Stimulated activated CD8-positive, alpha-beta memory T cell treated with anti-CD3 and anti-CD28 coated beads, Interleukin-4, amount 100 ng/mL, for 48 hours (primary cell): ENCODE measurements around the gene ANLN.
"Not testable (repeated sequence)": the region's sequence is repeated elsewhere in the genome, so short reads cannot be mapped to it uniquely, and the experiment has no call there.

ENCODE experiments used
- DNase-seq: peaks from one replicate; pipeline ENCODE4 v3.0.0-alpha.2; 2020

ANLN gene

DNA sequence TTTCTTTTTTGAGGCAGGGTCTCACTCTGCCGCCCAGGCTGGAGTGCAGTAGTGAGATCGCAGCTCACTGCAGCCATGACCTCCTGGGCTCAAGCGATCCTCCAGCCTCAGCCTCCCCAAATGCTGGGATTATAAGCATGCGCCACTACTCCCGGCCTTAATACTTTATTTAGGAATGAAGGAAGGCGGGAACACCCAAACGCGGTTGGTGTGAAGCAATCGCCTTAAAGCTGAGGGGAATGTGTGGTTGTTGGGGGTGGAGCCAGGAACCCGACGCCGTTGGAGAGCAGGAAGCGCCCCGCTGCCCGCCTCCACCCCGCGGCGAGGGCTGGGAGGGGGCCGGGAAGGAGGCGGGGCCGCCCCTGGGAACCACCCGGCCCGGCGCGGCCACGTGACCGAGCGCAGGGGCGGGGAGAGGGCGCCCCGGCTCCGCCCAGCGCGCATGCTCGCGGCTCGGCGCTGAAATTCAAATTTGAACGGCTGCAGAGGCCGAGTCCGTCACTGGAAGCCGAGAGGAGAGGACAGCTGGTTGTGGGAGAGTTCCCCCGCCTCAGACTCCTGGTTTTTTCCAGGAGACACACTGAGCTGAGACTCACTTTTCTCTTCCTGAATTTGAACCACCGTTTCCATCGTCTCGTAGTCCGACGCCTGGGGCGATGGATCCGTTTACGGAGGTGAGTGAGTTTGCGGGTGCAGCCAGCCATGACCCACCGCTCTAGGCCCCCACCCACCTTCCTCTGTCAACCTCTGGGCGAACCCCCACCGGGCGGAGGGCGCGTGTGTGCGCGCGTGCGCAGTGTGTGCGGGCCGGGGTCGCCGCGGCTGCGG is at the start of gene ANLN:
Gene ANLN, plus strand, starts transcription at position 492 of the 828 bp plus-strand sequence. Its CDS starts 165 bp downstream, at position 657.
- DNase-seq, result peak; percentile 89

DNA sequence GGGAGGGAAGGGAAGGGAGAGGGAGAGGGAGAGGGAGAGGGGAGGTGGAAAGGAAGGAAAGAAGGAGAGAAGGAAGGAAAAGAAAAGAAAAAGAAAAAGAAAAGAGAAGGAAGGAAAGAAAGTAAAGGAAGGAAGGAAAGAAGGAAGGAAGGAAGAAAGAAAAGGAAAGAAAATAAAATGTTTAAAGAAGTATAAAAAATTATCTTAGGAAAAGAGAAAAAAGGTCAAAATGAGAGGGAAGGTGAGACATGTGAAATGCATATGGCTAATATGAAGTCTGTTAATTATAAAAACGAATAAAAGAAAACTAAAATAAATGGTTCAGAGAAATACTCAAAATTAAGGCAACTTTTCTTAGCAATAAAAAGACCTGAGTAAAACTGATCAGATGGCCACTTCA is 46.1 kb upstream of the ANLN start:
- DNase-seq, result no peak

DNA sequence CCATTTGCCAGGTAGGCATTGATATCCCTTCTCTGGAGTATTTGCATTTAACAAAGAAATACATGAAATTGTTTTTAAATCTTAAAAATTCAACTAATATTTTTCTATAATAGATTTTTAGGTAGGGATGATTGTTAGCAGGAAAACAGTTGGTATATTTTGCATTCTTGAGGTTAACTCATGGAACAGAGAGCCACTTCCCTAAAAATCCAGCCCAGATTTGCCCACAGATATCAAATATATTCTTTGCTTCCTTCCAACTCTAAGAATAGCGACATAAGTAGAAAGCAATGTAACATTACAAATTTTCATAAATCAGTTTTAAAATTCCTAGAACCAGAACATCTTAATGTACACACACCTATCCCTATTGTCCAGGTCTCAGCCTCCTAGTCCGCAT is 45.0 kb upstream of the ANLN start:
- DNase-seq, result no peak

DNA sequence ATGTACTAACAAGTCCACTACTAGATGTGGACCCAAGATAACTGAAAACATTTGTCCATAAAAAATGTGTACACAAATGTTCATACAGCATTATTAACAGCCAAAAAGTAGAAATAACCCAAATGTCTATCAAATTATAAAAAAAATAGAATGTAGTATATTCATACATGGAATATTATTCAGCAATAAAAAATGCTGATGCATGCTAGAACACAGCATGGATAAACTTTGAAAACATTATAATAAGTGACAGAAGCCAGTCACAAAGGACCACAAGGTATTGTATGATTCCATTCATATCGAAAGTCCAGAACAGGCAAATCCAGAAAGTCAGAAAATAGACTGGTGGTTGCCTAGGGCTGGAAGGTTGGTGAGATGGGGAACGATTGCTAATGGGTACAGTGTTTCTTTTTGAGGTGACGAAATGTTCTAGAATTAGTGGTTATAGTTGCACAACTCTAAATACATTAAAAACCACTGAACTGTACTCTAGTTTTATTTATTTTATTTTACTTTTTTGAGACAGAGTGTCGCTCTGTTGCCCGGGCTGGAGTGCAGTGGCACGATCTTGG is 43.3 kb upstream of the ANLN start:
- DNase-seq, result no peak

DNA sequence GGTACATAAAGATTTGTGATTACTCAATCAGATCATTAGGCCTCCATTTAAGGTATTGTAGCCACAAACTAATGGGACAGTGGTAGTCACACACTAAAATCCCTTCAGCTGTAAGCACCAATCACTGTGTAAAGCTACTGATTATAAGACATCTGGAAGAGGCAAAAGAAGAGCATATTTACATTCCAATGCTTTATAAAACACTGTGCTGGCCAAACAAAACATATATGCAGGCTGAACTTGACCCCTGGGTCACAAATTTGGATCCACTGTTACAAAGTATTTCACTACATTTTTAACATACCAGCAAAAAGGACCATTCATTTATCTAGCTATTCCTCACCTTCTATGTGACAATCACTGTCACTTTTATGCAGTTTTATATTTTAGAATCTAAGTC is 41.4 kb upstream of the ANLN start:
- DNase-seq, result no peak

DNA sequence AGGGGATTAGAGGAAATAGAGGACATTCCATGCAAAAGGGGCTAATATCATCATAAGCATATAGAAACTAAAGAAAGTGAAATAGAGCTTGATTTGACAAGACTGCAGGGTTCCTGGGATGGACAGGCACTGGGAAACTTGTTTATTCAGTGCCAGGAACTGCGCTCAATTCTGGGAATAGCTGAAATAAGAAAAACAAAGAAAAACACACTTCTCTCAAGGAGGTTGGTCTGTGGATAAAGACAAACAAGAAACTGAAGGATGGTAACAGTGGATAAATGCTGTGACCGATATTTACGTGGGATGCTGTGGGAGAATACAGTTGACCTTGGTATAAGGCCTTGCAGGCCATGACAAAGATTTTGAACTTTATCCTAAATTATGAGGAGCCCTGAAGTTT is 40.9 kb upstream of the ANLN start:
- DNase-seq, result no peak

DNA sequence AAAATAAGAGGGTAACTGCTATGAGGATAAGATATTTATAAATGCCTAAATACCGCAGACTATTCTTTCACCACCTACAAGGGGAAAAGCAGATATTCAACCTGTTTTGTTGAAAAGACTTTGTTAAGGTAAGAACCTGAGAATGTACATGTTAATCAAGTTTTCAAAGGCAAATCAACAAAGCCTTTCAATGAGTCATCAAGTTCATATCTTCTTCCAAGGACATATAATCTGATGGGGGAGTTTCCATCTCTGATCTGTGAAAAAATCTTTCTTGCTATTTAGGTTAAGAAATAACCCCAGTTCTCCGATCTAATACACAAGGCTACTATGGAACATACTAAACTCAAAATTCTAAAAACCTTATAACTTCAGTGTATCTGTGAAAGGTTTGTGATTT is 40.0 kb upstream of the ANLN start:
- no peak for DNase-seq

- DNase-seq, result no peak
Observed at GRCh38 chr7:36355490-36355889, 34.2 kb upstream of the ANLN start.

- DNase-seq, result no peak
Observed at GRCh38 chr7:36357054-36357453, 32.6 kb upstream of the ANLN start.

DNA sequence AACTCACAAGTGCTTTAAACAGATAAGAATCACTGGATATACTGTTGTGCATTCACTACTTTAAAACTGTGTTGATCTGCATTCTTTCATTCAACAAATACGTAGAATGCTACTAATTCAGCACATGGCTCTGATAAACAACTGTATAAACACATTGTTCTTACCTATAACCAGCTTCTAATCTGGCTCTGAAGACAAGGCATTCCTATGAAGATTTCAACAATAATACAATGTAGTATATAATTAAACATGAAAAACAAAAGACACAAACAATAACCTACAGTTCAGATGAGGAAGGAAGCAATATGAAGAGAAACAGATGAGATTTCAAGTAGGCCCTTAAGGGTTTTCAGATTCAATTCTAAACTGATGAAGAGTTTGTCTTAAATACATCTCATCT is 31.1 kb upstream of the ANLN start:
- no peak for DNase-seq

DNA sequence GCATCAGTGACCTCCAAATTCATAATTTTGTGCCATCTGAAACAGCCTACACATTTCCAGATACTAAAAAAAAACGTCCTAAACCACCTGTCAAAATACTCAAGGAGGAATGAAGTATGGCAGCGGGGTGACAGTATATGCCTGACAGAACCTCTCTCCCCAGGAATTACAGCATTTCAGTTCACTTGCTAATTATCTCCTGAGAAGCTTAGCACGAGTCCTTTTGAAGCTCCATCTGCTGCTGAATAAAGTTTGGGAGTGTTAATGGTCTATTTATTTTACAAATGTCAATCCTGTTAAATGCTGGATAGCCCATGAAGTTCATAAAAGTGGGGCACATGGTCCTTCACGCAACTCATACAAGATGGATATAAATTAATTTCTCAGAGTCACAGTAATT is 29.4 kb upstream of the ANLN start:
- DNase-seq, result no peak

- DNase-seq, result no peak
Observed at GRCh38 chr7:36361227-36361626, 28.4 kb upstream of the ANLN start.

GRCh38 chr7:36363515-36363914 is 26.1 kb upstream of the ANLN start:
- no peak for DNase-seq

- DNase-seq, result no peak
Observed at GRCh38 chr7:36366005-36366717, 23.5 kb upstream of the ANLN start.

DNA sequence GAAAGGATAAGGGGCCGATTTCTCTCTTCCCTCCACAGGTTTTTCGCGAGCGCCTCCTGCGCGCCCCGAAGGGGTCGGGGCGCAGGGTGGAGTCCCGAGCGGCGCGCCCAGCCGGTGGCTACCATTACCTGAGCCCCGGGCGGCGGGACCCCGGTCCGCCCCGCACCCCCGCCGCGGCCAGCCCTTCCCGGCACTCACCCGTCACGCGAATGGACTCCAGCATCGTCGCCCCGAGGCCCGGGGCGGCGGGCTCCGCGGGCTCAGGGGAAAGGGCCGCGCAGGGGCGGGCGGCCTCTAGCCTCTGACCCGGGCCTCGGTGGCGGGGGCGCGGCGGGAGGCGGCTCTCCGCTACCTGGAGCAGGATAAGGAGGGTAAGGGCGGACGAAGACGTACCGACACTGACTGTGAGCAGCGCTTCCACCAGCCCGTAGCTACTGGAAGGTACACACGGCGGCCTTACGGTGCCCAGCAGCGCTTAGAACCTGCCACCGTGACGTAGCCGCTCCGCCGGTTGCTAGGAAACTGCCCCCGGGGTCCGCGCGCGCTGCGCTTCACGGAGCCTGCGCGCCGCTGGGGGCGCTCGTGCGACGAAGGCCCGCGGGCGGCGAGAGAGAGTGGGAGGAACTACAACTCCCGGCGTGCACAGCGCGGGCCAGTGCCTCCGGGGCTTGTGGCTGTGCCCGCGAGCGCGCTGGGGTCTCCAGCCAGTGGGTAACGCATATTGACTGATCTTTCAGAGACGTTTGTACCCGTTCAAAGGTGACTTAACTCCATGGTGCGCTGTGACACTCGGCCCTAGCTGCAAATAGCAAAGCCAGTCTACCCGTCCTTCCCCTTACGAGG is 22.7 kb upstream of the ANLN start:
- DNase-seq, result peak; percentile 93

- no peak for DNase-seq
Observed at GRCh38 chr7:36367561-36368077, 22.0 kb upstream of the ANLN start.

- no peak for DNase-seq
Observed at GRCh38 chr7:36368496-36368895, 21.2 kb upstream of the ANLN start.

DNA sequence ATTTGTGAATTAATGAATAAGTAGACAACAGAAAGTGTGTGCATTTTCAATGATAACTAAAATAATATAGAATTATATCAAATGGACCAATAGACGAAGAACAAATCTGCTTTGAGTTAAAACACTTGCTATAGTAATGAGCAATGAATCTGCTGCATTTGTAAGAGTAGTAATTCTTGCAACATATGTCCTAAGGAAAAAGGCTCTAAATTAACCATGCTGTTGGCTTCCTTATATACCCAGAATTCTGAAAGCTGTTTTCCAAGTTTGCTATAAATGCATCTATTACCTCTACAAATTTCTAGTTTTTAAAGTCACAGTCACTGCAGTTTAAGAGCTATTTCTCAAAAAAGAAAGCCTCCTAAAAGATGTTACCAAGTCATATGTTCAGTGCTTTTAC is 20.5 kb upstream of the ANLN start:
- no peak for DNase-seq

- no peak for DNase-seq
Observed at GRCh38 chr7:36370046-36370445, 19.6 kb upstream of the ANLN start.

DNA sequence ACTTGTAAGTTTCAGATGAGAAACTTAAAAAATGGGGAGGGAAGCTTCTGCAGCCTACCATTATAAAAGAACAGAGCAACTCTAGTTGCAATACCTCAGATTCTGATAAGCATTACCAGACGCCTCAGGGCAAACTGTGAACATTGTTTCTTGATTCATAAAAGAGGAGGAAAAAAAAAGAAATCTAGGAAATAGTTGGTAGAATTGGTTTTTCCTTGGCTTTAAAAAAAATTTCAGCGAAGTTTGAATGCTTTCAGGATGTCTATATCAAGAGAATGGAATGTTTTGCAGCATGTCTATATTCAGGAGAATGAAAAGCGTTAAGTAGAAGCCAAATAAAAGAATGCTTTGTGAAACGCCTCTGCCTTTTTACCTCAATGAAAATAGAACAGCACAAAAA is 17.5 kb upstream of the ANLN start:
- DNase-seq, result no peak

GRCh38 chr7:36378555-36378954 is 11.1 kb upstream of the ANLN start:
- DNase-seq, result not testable (repeated sequence)

- DNase-seq, result no peak
Observed at GRCh38 chr7:36379831-36380504, 9.7 kb upstream of the ANLN start.
